Measurements from ENCODE around the gene ZCCHC24.

DNA sequence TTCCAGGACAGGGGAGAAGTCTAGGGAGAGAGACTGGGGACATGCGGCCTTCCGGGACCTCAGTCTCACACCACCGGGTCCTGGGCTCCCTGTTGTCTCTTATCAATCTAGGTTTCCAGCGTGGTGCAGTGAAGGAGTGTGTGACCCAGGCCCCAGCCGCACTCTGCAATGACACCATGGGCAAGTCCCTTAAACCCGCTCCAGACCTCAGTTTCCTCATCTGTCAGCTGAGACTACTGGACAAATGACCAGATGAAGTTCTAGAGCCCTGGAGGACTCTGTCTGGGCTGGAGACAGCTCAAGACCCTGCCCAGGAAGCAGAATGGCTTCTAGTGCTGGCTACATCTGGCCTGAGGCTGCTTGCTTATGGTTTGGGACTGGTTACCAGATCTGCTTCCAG is 46.8 kb upstream of the ZCCHC24 start:
- no peak for TF ChIP-seq POLR2AphosphoS5 (IDR thresholded peaks at IDR 0.05; ENCODE audit: insufficient read depth in 1 of 2, low read depth in 1 of 2)
- TF ChIP-seq, protein P1, sequence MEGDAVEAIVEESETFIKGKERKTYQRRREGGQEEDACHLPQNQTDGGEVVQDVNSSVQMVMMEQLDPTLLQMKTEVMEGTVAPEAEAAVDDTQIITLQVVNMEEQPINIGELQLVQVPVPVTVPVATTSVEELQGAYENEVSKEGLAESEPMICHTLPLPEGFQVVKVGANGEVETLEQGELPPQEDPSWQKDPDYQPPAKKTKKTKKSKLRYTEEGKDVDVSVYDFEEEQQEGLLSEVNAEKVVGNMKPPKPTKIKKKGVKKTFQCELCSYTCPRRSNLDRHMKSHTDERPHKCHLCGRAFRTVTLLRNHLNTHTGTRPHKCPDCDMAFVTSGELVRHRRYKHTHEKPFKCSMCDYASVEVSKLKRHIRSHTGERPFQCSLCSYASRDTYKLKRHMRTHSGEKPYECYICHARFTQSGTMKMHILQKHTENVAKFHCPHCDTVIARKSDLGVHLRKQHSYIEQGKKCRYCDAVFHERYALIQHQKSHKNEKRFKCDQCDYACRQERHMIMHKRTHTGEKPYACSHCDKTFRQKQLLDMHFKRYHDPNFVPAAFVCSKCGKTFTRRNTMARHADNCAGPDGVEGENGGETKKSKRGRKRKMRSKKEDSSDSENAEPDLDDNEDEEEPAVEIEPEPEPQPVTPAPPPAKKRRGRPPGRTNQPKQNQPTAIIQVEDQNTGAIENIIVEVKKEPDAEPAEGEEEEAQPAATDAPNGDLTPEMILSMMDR (IDR thresholded peaks at IDR 0.05) = no peak
